A549 treated with CpdA at 1 μM for 4 hours (cell line): Measurements from ENCODE around the gene SERP1. TPM values are rescaled to one million over a fixed set of nuclear protein-coding genes. Genes with fewer than 3 reads are reported as not detected.

ENCODE experiments used
- total RNA-seq: library from RNA; stranded (reverse); fragments of 200-300 nt; extraction: Qiagen RNA extraction; gene quantifications from 5 replicates; pipeline ENCODE4 v1.2.3, GENCODE V29; 2022; ENCODE audit warnings: low read depth

The SERP1 gene
- total RNA-seq = 53.5 to 116 TPM (median 98.7 TPM) in 5 replicates

GRCh38 chr3:150546226-150547044, at the start of gene SERP1, which contains the start of gene EIF2A:
Gene SERP1 (minus strand): TSS chr3:150546496. CDS start chr3:150546135, 361 bp downstream.
Gene EIF2A (plus strand): TSS chr3:150546787. CDS start chr3:150546803, 16 bp downstream.

Other genes with a start within 250 kb of the SERP1 start
- gene TSC22D2, start 138.2 kb downstream of the SERP1 start, total RNA-seq = 9.1 to 11.6 TPM (median 10.5 TPM) in 5 replicates
- 67.7 to 100 TPM (median 73.9 TPM) in 5 replicates for gene EIF2A, start 291 bp upstream of the SERP1 start, total RNA-seq
- gene SELENOT, start 56.8 kb upstream of the SERP1 start, total RNA-seq = 84.6 to 117 TPM (median 112 TPM) in 5 replicates
- 0.05 TPM in 1 of 5 replicates, not detected in the others for gene ERICH6, start 157.4 kb upstream of the SERP1 start, total RNA-seq
- 13.2 to 19.7 TPM (median 18.9 TPM) in 5 replicates for gene SIAH2, start 216.7 kb upstream of the SERP1 start, total RNA-seq